GM18873 (cell line): Measurements from ENCODE around the gene NCKAP5.
A peak's percentile ranks its signal among the peaks of the same experiment; 100 is the strongest.

Experiments
- ATAC-seq: cut with Tn5 transposase; IDR thresholded peaks from one replicate; pipeline ENCODE4 v1.9.1; 2021; ENCODE audit warnings: mild to moderate bottlenecking, moderate library complexity, moderate number of reproducible peaks; ENCODE audit not compliant: unreplicated experiment, low FRiP score

The NCKAP5 gene

GRCh38 chr2:132979339-132980093, 588.7 kb downstream of the NCKAP5 start:
- peak; percentile 46 for ATAC-seq

- ATAC-seq = no peak
Measured at GRCh38 chr2:132978840-132979239, 589.4 kb downstream of the NCKAP5 start.

DNA sequence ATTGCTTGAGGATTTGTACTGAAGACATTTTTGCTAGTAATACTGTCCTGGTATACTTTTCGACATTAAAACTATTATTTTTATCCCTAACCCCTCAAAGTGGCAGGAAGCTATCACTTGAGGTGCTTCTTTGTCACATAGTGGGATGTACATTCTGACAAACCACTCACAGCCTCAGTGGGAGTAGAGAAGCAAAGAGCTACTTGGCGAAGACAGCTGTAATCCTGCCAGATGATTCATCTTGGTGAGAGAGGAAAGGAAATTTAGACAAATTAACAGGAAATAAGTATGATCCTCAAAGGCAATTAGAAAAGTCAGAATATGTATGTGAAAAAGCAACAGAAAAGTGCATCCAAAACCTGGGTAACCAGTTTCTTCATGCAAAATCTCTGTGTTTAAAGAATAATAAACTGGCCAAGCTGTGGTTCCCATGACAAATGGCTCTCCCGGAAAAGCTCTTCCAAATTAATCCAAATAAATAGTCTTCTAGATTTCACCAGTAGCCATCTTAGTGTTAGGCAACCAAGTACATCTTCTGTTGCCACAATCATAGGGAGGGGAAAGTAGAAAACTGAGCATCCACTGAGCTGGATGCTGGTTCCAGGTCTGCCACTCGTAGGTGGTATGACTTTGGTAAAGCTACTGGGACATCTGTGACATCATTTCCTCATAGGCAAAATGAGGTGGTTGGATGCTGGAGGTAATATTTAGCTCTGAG, 590.3 kb downstream of the NCKAP5 start:
- ATAC-seq = no peak

- peak; percentile 48 for ATAC-seq
Measured at GRCh38 chr2:132975193-132976105, 592.8 kb downstream of the NCKAP5 start.

DNA sequence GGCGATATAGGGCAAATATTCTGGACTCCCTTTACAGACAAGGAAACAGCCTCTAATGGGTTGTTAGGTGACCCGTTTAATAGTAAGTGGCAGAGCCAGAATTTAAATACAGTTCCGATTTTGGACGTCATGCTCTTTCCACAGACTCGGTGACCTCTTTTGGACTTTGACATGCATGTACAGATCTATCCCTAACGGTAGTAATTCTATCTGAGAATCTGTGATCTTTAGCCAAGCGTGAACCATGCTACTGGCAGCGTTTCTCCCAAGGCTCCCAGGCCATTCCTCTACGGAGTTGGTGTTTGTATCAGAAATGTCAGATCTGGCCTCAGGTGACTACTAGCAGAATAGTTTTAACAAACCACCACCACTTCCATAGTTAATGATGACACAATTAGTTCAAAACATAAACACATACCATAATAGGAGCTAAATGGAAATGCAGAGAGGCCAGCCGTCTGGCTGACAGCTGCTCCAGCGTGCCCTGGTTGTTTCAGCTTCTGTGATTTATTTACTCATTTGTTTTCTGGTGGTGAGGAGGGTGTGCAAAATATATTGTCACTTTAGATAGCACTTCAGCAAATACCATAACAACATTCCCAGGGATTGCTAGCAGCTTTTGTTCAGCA, 593.7 kb downstream of the NCKAP5 start:
- no peak for ATAC-seq

DNA sequence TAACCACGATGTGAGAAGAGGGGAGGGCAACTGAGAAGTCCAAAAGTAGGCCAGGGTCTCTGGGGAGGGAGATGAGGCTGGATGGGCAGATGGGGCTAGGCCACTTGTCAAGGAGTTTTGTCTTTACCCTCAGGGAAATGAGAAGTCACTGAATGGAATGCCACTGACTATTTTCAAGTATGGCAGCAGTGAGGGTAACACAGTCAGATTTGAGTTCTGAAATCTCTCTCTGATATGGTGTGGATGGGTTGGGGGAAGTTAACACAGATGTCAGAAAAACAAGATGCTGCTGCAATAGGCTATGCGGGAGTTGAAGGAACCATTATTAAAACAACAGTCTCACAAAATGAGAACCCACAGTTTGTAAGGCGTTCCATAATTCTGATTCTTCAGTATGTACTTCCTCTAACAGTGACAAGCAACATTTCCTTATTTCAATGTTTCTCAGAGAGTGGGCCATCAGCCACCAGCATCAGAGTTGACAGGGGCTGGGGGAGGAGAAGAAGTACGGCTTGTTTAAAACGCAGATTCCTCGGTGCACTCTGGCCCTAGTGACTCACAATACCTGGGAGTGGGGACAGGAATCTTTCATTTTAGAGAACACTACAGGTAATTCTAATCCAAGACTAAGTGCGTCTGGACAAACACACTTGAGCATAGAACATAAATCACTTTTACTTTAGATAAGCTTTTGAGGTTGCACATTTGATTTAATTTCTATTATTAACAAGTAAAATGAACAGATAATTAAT, 596.8 kb downstream of the NCKAP5 start:
- no peak for ATAC-seq

GRCh38 chr2:132969371-132969985, 598.8 kb downstream of the NCKAP5 start:
- ATAC-seq = no peak

DNA sequence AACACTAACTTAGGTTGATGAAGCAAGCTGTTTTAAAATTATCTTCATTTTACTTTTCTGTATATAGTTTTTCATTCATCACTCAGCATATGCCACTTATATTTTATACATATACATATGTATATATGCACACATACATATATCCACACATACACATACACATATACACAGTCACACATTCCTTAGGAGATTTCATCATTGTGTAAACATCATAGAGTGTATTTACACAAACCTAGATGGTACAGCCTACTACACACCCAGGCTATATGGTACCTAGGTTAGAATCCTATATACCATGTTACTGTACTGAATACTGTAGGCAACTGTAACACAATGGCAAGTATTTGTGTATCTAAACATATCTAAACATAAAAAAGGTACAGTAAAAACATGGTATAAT, 602.8 kb downstream of the NCKAP5 start:
- no peak for ATAC-seq

DNA sequence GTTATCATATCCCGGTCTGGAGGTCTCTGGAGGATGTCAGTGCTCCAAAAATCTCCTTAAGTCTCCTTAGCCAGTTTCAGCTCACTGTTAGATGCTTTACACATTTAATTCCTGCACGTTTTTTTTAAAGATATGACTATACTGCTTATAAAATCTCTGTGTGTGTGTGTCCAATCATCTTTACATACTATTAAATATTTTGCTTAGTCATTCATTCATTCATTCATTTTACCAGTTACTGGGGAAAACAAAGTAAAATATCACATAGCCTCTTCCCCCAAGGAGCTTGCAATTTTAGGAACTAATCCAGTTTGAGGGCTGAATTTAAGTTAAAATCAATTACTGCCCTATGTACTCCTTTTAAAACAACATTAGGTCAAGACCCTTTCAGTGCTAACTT, 605.1 kb downstream of the NCKAP5 start:
- no peak for ATAC-seq

- no peak for ATAC-seq
Measured at GRCh38 chr2:132958887-132959286, 609.4 kb downstream of the NCKAP5 start.

- ATAC-seq = no peak
Measured at GRCh38 chr2:132955871-132956615, 612.2 kb downstream of the NCKAP5 start.

GRCh38 chr2:132953771-132954170, 614.5 kb downstream of the NCKAP5 start:
- ATAC-seq = peak; percentile 75

- no peak for ATAC-seq
Measured at GRCh38 chr2:132951008-132951714, 617.1 kb downstream of the NCKAP5 start.

- no peak for ATAC-seq
Measured at GRCh38 chr2:132949108-132949507, 619.2 kb downstream of the NCKAP5 start.

- ATAC-seq = no peak
Measured at GRCh38 chr2:132948211-132948610, 620.1 kb downstream of the NCKAP5 start.

DNA sequence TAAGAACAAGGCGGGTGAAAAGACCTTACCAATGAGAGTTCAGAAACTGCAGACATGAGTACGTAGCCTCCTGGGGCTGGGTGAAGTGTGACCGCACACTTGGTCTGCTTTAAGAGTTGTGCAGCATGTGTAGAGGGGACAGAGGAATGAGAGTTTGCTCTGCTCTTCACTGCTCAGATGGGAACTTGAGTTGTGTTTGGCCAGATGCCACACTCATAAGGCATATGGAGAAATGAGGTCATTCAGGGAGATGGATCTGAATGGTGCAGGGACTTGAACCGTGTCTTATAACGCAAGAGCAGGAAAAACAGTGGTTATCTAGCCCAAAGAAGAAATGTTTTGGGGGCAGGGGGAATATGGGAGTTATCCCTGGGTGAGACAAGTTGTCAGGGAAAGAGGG, 624.4 kb downstream of the NCKAP5 start:
- no peak for ATAC-seq

GRCh38 chr2:132941296-132942020, 626.8 kb downstream of the NCKAP5 start:
- ATAC-seq = no peak
